H4 (cell line): Measurements from ENCODE around the gene C1S. TPM values are rescaled to one million over a fixed set of nuclear protein-coding genes. Genes with fewer than 3 reads are reported as not detected.
"Not testable (repeated sequence)": the region's sequence is repeated elsewhere in the genome, so short reads cannot be mapped to it uniquely, and the experiment has no call there.

ENCODE experiments used
- DNase-seq: peaks from one replicate; pipeline ENCODE4 v3.0.0-alpha.2; 2015; ENCODE audit warnings: low spot score
- total RNA-seq: library from RNA; depleted of rRNA; stranded (reverse); fragments of >200 nt; shearing (Covaris generic); gene quantifications from 2 replicates; pipeline ENCODE4 v1.2.3, GENCODE V29; 2014; rRNA removed

The C1S gene
- 72.4 and 88.1 TPM in 2 replicates for total RNA-seq

DNA sequence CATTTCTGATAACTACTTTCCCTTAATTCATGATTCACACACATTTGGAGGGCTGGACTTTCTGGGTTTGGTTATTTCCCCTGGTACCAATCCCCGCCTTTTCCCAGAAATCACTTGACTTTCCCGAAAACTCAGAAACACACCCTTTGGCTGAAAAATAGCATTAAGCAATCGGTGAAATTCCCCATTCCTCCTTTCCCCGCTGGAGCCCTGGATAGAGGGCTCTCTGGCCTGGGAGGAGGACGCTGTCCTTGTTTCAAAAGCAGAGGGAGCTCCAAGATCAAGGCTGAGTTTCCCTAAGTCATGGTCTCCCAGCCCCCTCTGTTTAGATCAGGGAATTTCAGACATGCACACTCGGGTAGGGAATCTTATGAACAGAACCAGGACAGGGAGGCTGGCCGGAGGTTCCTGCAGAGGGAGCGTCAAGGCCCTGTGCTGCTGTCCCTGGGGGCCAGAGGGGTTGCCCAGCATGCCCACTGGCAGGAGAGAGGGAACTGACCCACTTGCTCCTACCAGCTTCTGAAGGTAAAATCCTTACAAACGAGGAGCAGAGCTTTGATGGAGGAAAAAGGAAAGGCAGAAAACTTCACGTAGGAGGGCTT lies at the start of gene C1S:
TSS of gene C1S (plus strand) at position 366 of the 602 bp plus-strand sequence. CDS start 1,195 bp downstream, outside the sequence.
- DNase-seq: peak; percentile 91

DNA sequence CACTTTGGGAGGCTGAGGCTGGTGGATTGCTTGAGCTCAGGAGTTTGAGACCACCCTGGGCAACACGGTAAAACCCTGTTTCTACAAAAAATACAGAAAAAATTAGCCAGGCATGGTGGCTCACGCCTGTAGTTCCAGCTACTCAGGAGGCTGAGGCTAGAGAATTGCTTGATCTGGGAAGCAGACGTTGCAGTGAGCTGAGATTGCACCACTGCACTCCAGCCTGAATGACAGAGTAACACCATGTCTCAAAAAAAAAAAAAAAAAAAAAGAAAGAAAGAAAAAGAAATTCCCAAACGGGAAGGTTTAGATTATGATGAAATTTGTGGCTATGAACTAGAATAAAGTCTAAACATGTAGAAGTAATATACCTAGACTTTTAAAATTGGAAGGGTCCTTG lies 49.1 kb upstream of the C1S start:
- DNase-seq: not testable (repeated sequence)

DNA sequence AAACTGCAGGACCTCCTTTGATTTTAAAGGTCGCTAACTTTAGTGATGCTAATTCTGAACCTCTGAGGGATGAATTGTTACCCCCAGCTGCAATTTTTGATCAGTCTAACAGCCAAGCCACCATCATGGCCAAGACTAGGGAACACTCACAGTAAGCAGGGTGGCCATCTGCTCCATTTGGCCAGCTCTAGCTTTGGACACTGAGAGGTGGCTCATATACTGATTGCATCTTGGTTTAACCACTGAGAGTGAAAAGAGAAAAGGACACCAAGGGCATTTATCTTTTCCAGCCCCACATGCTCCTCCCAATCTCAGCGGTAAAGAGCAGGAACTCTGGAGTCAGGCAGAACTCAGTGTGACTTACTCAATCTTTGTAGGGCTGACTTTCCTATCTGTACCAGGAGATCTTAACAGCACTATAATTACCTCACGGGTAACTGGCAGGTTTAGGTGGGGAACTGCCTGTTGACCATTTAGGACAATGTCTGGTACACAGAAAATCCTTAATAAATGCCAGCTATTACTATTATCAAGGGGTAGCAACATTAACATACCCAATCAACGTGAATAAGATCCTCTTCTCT lies 48.4 kb upstream of the C1S start:
- DNase-seq: no peak

- no peak for DNase-seq
Observed at GRCh38 chr12:7013101-7013500, 47.4 kb upstream of the C1S start.

DNA sequence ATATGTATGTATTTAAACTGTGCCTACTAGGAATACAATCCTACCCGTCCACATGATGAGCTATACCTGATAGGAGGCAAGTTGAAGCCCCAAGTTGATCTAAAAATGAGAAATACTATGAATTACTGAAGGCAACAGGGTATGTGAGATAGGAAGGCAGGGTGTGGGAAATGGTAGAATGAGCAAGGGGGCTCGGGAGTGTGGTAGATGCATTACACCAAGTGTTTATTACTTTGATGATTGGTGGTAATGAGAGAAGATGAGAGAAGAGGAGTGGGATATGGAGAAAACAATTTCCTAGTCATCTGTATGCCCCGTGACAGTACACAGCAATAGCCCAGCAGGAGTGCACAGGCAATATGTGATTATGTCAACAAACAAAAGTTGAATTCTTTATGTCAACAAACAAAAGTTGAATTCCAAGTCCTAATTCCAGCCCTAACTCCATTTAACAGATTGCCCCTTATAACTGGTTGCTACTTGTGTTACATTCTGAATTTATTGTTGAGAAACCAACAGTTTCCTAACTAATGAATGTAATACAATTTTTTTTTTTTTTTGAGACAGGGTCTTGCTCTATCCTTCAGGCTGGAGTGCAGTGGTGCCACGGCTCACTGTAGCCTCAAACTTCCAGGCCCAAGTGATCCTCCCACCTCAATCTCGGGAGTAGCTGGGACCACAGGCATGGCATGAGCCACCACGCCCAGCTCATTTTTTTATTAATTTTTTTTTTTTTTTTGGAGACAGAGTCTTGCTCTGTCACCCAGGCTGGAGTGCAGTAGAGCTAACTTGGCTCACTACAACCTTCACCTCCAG lies 44.8 kb upstream of the C1S start:
- no peak for DNase-seq

DNA sequence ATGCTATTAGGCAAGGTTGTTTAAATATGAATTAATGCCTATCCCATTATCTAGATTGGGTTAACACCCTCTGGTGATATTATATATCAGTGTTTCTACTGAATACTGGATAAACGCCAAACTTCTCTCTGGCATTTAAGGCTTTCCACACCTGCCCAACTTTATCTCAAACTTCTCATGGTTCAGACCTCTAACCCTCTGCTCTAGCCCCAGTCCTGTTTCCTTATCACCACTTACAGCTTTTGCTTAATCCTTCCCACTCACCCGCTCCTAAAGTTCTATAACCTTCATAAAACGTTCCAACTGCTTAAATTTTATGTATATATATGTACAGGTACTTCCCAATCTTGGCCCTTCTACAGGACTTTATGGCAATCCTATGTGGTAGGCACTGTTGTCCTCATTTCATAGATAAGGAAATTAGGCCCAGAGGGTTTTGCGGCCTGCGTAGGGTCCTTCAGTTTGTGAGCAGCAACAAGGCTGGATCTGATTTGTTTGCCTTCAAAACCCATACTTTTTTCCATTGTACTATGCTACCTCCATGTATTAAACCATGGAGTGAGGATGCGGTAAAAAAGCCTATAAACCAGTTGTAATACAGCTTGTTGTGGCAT lies 43.5 kb upstream of the C1S start:
- DNase-seq: no peak

DNA sequence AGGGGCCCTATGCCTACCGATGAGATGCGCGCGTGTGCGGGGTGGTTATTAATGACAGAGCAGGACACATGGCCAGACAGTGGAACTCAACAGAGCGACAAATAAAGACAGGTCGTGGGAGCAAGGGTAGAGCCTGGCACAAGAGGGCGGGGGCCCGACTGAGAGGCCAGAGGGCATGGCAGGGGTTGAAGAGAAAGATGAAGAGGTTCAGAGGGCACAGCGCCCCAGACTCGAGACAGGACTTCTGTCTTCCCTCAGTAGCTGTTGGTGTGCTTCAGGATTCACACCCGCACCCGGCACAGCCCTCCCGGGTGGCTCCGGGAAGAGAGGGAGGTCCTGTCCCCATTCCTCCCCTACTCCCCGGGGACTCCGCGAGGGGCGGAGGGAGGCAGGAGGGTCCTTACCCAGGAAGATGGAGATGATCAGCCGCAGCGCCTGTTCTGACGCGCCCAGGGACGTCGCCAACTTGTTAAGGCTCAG lies 42.6 kb upstream of the C1S start:
- DNase-seq: no peak

DNA sequence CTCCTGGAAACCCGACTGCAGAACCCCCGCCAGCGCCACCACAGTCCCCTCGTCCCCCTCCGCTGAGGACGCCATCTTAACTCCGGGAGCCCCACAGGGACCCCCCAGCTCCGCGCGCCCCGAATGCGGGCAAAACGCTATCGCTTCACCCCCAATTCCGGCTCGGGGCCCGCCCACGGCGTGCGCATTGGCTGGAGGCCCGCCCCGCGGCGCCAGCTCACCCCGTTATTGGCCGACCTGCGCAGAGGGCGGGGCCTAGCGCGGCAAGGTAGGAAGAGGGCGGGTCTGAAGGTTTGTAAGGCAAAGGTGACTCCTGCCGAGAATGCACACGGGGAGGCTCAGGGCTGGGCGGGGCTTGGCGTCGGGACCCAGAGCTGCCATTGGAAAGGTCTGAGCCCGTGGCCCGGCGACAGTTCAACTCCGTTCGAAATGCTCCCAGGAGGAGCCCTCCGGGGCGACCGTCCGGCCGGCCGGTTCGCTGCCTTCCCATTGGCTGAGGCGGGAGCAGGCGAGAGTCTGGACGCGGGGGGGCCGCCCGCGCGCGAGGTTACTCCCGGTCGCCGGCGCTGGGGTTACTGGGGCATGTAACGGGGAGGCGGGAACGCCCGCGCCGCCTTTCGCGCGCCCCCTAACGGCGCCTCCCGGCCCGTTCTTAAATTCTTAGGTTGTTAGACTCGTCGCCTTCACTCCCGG lies 42.0 kb upstream of the C1S start, which contains the start of gene LPCAT3:
TSS of gene LPCAT3 (minus strand) at position 127 of the 693 bp plus-strand sequence. CDS start at position 75, 52 bp downstream.
- DNase-seq: peak; percentile 96

- DNase-seq: no peak
Observed at GRCh38 chr12:7019043-7019569, 41.4 kb upstream of the C1S start.

DNA sequence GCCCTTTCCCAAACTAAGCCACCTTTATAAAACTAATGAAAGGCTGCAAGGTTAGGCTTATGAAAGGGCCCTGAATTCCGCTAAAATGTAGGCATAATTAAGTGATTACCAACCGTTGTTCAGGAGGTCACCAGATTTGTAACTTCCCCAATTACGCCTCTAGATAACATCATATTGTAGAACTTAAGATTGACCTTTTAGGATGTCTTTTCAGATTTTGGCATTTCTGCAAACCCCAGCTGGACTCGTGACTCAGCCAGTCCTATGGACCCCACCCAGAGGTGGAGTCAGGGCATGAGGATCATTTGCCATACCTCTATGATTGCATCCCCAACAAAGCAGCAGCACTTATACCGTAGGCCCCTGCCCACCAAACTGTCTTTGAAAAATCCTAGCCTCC lies 38.6 kb upstream of the C1S start:
- no peak for DNase-seq

DNA sequence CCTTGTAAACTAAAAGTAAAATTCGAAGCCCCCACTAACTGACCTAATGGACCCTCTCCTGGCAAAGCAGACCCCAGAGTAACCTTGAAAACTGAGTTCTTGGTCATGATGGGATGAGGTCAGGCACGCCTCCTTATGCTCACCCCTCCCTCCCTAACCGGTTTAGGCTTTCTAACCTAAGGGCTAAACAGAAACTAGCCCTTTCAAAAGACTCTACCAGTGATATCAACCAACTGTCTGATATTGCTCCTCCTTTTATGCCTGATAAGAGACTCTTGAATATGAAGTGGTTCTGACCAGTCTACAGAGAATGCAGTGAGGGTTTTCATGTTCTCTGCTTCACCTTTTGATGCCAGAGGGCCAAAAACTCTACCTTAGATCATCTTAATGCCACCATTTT lies 37.4 kb upstream of the C1S start:
- DNase-seq: no peak

- no peak for DNase-seq
Observed at GRCh38 chr12:7026854-7027253, 33.7 kb upstream of the C1S start.

DNA sequence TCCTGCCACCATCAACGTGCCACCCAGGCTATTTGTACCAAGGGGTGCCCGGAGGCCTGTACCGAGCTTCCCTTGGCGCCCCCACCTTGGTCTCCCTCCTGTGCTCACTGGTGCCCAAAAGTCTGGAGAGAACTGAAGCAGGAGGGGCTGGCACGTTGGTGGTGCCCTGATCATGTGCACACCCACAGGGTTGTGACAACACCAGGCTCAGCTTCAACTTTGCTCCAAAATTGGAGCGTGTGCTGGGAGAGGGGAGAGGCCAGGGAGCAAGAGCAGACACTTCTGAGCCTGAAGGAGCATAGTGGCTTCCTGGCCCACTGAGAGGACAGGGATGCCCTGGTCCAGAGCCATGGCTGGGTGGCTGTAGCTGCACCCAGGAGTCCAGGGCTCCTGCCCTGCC lies 29.2 kb upstream of the C1S start:
- DNase-seq: no peak

DNA sequence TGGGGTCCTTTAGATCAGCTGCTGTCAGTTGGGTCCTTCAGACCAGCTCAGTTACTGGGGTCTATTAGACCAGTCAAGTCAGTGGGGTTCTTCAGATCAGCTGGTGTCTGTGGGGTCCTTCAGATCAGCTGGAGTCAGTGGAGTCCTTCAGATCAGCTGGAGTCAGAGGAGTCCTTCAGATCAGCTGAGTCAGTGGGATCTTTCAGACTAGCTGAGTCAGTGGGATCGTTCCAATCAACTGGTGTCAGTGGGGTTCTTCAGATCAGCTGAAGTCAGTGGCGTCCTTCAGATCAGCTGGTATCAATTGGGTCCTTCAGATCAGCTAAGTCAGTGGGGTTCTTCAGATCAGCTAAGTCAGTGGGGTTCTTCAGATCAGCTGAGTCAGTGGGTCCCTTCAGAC lies 27.5 kb upstream of the C1S start:
- DNase-seq: no peak

DNA sequence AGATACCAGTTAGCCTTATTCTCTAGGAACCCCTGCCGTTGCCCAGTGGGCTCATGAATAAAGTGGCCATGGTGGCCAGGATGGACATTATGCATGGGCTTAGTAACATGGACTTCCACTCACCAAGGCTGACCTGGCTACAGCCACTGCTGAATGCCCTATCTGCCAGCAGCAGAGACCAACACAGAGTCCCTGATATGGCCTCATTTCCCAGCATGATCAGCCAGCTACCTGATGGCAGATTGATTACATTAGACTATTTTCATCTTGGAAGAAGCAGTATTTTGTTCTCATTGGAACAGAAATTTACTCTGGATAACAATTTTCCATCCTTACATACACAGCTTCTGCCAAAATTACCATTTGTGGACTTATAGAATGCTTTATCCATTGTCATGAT lies 26.1 kb upstream of the C1S start:
- no peak for DNase-seq

- no peak for DNase-seq
Observed at GRCh38 chr12:7035463-7035862, 25.1 kb upstream of the C1S start.

- DNase-seq: not testable (repeated sequence)
Observed at GRCh38 chr12:7037411-7037810, 23.1 kb upstream of the C1S start.

- DNase-seq: no peak
Observed at GRCh38 chr12:7038591-7038990, 21.9 kb upstream of the C1S start.

DNA sequence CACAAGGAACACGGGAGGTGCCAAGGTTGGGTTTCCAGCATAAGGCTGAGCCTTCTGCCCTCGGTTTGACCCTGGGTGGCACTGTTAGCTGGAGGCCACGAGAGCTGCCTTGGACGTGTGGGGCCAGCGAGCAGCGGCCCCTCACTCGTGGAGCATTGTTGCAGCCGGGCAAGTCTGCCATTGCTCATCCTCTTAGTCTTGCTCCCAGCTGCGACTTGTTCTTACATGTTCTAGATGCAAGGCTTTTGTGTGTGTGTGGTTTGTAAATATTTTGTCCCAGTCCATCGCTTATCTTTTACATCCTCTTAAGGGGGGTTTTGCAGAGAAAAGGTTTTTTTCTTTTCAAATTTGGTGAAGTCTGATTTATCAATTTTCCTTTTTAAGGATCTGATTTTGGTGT lies 21.1 kb upstream of the C1S start:
- no peak for DNase-seq

DNA sequence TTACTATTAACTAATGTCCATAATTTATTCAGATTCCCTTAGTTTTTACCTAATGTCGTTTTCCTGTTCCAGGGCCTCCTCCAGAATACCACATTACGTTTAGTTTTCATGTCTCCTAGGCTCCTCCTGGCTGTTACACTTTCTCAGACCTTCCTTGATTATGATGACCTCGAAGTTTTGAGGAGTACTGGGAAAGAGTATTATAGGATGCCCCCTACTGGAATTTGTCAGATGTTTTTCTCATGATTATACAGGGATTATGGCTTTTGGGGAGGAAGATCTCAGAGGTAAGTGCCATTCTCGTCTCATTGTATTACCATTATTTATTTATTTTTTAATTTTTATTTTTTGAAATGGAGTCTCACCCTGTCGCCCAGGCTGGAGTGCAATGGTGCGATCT lies 17.7 kb upstream of the C1S start:
- DNase-seq: peak; percentile 66

GRCh38 chr12:7045913-7046312 lies 14.6 kb upstream of the C1S start:
- DNase-seq: no peak
